Measurements from ENCODE around the gene MYO3A. TPM values are rescaled to one million over a fixed set of nuclear protein-coding genes. Genes with fewer than 3 reads are reported as not detected.

Gene MYO3A
- total and polyA plus RNA-seq, 2 experiments from 2014 or later, result 3.0 to 10.7 TPM

DNA sequence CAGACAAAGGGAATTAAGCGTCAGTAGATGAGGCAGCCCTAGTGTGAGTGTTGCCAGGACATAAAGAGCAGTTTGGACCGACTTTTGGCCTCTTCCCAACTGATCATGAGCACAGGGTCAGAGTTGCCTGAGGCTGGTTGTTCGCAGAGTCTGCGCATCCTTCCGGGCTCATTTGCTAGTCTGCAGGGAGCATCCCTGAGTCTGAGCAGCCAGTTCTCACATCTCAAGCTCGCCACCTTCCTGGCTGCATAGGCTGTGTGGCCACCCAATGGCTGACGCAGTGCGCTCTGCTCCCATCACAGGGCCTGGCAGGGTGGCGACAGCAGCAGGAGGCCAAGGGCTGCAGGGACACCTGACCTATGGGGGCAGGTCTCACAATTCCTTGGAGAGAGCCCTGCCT lies 287.5 kb downstream of the MYO3A start:
- Histone ChIP-seq H4K20me1 (replicated peaks; ENCODE audit: insufficient read depth) (no peaks in the 10 kb centered on the region), H3K4me2 (0 out of 2 replicates have a peak overlapping the region, but pooled peaks have one; percentile 12), H2AFZ (no peak overlapping the region), H3F3A (replicated peaks; ENCODE audit: low read depth) (peaks cover 5% of the 10 kb centered on the region; the same call in 1 of the 2 replicates), H3K79me2 (replicated peaks; ENCODE audit: insufficient read depth) (no peaks in the 10 kb centered on the region), H3K9me2 (ENCODE audit: insufficient read depth) (no peaks in the 10 kb centered on the region), H3K27ac (ENCODE audit: low read depth) (no peak overlapping the region), H3K4me1 (ENCODE audit: insufficient read depth) (peaks cover 36% of the 10 kb centered on the region), H3K27me3 (ENCODE audit: insufficient read depth) (peaks cover 58% of the 10 kb centered on the region), H3K36me3 (ENCODE audit: insufficient read depth) (no peaks in the 10 kb centered on the region), H3K4me3 (no peak overlapping the region)
- no peak overlapping the region for H3K27ac Mint-ChIP-seq
- ATAC-seq (peak; percentile 31), DNase-seq (ENCODE audit: low spot score) (peak; percentile 37)
- H3K27me3 Mint-ChIP-seq (ENCODE audit: insufficient read depth, low read depth, poor library complexity), result peaks cover 44% of the 10 kb centered on the region
- H3K4me3 Mint-ChIP-seq, result no peak overlapping the region
- H3K4me1 Mint-ChIP-seq, result peaks cover 40% of the 10 kb centered on the region
- no peaks in the 10 kb centered on the region for H3K9me3 Mint-ChIP-seq
- TF ChIP-seq ZNF114 (CRISPR knock-in tag; IDR thresholded peaks at IDR 0.05), result no peak
- TF ChIP-seq, protein P1, sequence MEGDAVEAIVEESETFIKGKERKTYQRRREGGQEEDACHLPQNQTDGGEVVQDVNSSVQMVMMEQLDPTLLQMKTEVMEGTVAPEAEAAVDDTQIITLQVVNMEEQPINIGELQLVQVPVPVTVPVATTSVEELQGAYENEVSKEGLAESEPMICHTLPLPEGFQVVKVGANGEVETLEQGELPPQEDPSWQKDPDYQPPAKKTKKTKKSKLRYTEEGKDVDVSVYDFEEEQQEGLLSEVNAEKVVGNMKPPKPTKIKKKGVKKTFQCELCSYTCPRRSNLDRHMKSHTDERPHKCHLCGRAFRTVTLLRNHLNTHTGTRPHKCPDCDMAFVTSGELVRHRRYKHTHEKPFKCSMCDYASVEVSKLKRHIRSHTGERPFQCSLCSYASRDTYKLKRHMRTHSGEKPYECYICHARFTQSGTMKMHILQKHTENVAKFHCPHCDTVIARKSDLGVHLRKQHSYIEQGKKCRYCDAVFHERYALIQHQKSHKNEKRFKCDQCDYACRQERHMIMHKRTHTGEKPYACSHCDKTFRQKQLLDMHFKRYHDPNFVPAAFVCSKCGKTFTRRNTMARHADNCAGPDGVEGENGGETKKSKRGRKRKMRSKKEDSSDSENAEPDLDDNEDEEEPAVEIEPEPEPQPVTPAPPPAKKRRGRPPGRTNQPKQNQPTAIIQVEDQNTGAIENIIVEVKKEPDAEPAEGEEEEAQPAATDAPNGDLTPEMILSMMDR (conservative IDR thresholded peaks at IDR 0.05; ENCODE audit: low read depth in 2 of 2), result peak in 1 of 2 experiments; percentile 25; a peak in 1 of 4 replicates
- no peak for TF ChIP-seq POLR2AphosphoS5 (IDR thresholded peaks at IDR 0.05; ENCODE audit: low read depth)
- no peak for TF ChIP-seq STAT1 (IDR thresholded peaks at IDR 0.05; ENCODE audit: unreplicated experiment)
- TF ChIP-seq ZNF331 (CRISPR knock-in tag; IDR thresholded peaks at IDR 0.05; ENCODE audit: low read depth), result no peak
- H3K36me3 Mint-ChIP-seq (ENCODE audit: low read depth), result no peaks in the 10 kb centered on the region; the same call in 2 of the 3 replicates

- peaks cover 33% of the 10 kb centered on the region for H3K4me1 ChIP-seq (ENCODE audit: insufficient read depth)
- ATAC-seq (no peak), DNase-seq (ENCODE audit: low spot score) (no peak)
- H3K9me2 ChIP-seq (ENCODE audit: insufficient read depth), result no peaks in the 10 kb centered on the region
- no peak overlapping the region for H3K27ac Mint-ChIP-seq
- H3F3A ChIP-seq (replicated peaks; ENCODE audit: low read depth), result peaks cover 4% of the 10 kb centered on the region; the same call in 1 of the 2 replicates
- H3K27ac ChIP-seq (ENCODE audit: low read depth), result no peak overlapping the region
- H3K9me3 Mint-ChIP-seq, result no peaks in the 10 kb centered on the region
- no peaks in the 10 kb centered on the region for H4K20me1 ChIP-seq (replicated peaks; ENCODE audit: insufficient read depth)
- peaks cover 34% of the 10 kb centered on the region for H3K27me3 Mint-ChIP-seq (ENCODE audit: insufficient read depth, low read depth, poor library complexity)
- no peak overlapping the region for H3K4me2 ChIP-seq
- no peak overlapping the region for H3K4me3 Mint-ChIP-seq
- no peaks in the 10 kb centered on the region for H3K36me3 ChIP-seq (ENCODE audit: insufficient read depth)
- peaks cover 48% of the 10 kb centered on the region for H3K27me3 ChIP-seq (ENCODE audit: insufficient read depth)
- no peak overlapping the region for H2AFZ ChIP-seq
- H3K4me1 Mint-ChIP-seq, result peaks cover 32% of the 10 kb centered on the region
- no peak overlapping the region for H3K4me3 ChIP-seq
- H3K79me2 ChIP-seq (replicated peaks; ENCODE audit: insufficient read depth), result no peaks in the 10 kb centered on the region
- no peaks in the 10 kb centered on the region for H3K36me3 Mint-ChIP-seq (ENCODE audit: low read depth)
- TF ChIP-seq CREB1 (CRISPR knock-in tag; IDR thresholded peaks at IDR 0.05; ENCODE audit: low read depth) (no peak), STAT1 (IDR thresholded peaks at IDR 0.05; ENCODE audit: unreplicated experiment) (no peak), EZH2 (IDR thresholded peaks at IDR 0.05; ENCODE audit: low read depth, unreplicated experiment) (no peak), JUNB (IDR thresholded peaks at IDR 0.05; ENCODE audit: unreplicated experiment) (no peak), ZNF462 (CRISPR knock-in tag; IDR thresholded peaks at IDR 0.05) (no peak)
- TF ChIP-seq, protein P2, sequence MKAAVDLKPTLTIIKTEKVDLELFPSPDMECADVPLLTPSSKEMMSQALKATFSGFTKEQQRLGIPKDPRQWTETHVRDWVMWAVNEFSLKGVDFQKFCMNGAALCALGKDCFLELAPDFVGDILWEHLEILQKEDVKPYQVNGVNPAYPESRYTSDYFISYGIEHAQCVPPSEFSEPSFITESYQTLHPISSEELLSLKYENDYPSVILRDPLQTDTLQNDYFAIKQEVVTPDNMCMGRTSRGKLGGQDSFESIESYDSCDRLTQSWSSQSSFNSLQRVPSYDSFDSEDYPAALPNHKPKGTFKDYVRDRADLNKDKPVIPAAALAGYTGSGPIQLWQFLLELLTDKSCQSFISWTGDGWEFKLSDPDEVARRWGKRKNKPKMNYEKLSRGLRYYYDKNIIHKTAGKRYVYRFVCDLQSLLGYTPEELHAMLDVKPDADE (IDR thresholded peaks at IDR 0.05), result no peak
- TF ChIP-seq, protein P1 (conservative IDR thresholded peaks at IDR 0.05; ENCODE audit: low read depth in 2 of 2), result no peak
Observed at GRCh38 chr10:26222563-26222962, 288.5 kb downstream of the MYO3A start.
